H1 (cell line): Measurements from ENCODE around the gene KRT84. TPM values are rescaled to one million over a fixed set of nuclear protein-coding genes. Genes with fewer than 3 reads are reported as not detected.

Experiments used
- HDAC6 ChIP-seq: IDR thresholded peaks from one replicate; pipeline ENCODE4 v1.7.1; 2012; ENCODE audit warnings: low read depth, mild to moderate bottlenecking, inconsistent platforms, low read length, moderate library complexity
- POU5F1 ChIP-seq: IDR thresholded peaks from 2 replicates; pipeline ENCODE4 v1.6.1; 2011; ENCODE audit warnings: low read depth, mild to moderate bottlenecking, low read length, moderate library complexity
- SIRT6 ChIP-seq: IDR thresholded peaks from one replicate; pipeline ENCODE4 v1.7.1; 2012; ENCODE audit warnings: low read length, inconsistent platforms
- SP4 ChIP-seq: IDR thresholded peaks from 2 replicates; pipeline ENCODE4 v1.6.1; 2012; ENCODE audit warnings: low read length, inconsistent platforms
- TAF7 ChIP-seq: optimal IDR thresholded peaks from 2 replicates; pipeline ENCODE3; 2011; ENCODE audit warnings: low read depth, mild to moderate bottlenecking, inconsistent platforms, low read length, moderate library complexity, borderline replicate concordance
- polyA plus RNA-seq, 7 experiments: library from polyadenylated mRNA; depleted of rRNA in 3 of 7; stranded (reverse) in 5 of 7; unstranded in 2 of 7; fragments of >200 nt in 5 of 7; fragments of 200-250 nt in 2 of 7; gene quantifications; 1 replicate in 5 of 7; 2 replicates in 1 of 7; 4 replicates in 1 of 7; pipeline versions ENCODE4 v1.2.1 to v1.2.3, GENCODE V29; 2011 to 2013; ENCODE audit warnings: missing spikeins in 2 of 7, mixed read lengths in 2 of 7
- total RNA-seq: library from RNA; stranded (reverse); fragmentation: NEBNext Ultra II Directional; extraction: Animal tissue kit (Norgen Biotek cat#: 25700); gene quantifications from 2 replicates; pipeline ENCODE4 v1.2.1, GENCODE V29; 2021
- TF ChIP-seq, protein P1 (sequence below), 3 experiments: IDR thresholded peaks; 1 replicate in 2 of 3; 2 replicates in 1 of 3; pipeline versions ENCODE4 v1.5.1 to v1.6.1; 2011; ENCODE audit warnings: low read length in 3 of 3, mild to moderate bottlenecking in 3 of 3, inconsistent platforms in 2 of 3, low read depth in 1 of 3, moderate library complexity in 1 of 3; ENCODE audit not compliant: insufficient read depth in 1 of 3; ENCODE audit errors: control extremely low read depth in 1 of 3

The KRT84 gene
- total and polyA plus RNA-seq, 2 of the 8 experiments (the other 6 are each of a cell fraction or from before 2014, with no cell fraction given): not detected

DNA sequence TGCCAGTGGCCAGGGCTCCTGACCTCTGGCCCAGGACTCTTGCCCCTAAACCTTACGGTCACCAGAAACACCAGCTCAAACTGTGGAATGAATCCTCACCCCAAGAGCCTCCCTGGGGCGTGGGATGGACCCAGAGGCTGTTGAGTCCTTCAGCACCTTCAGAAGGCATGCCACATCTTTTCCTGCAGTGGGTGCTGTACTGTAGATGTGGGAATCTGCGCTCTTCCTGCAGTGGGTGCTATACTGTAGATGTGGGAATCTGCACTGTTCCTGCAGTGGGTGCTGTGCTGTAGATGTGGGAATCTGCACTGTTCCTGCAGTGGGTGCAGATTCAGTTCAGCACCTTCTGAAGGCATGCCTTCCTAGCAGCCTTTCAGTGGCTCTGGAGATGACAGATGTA is 19.5 kb upstream of the KRT84 start (continued):
- TF ChIP-seq, protein P1, sequence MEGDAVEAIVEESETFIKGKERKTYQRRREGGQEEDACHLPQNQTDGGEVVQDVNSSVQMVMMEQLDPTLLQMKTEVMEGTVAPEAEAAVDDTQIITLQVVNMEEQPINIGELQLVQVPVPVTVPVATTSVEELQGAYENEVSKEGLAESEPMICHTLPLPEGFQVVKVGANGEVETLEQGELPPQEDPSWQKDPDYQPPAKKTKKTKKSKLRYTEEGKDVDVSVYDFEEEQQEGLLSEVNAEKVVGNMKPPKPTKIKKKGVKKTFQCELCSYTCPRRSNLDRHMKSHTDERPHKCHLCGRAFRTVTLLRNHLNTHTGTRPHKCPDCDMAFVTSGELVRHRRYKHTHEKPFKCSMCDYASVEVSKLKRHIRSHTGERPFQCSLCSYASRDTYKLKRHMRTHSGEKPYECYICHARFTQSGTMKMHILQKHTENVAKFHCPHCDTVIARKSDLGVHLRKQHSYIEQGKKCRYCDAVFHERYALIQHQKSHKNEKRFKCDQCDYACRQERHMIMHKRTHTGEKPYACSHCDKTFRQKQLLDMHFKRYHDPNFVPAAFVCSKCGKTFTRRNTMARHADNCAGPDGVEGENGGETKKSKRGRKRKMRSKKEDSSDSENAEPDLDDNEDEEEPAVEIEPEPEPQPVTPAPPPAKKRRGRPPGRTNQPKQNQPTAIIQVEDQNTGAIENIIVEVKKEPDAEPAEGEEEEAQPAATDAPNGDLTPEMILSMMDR (IDR thresholded peaks at IDR 0.05; ENCODE audit: control extremely low read depth in 1 of 3, insufficient read depth in 1 of 3, low read depth in 1 of 3, low read length in 3 of 3): no peak; a peak in 1 of 4 replicates
- TF ChIP-seq SP4 (no peak), SIRT6 (no peak), POU5F1 (no peak), HDAC6 (no peak), TAF7 (no peak)
